Hematopoietic multipotent progenitor cell (in vitro differentiated cells): Measurements from ENCODE around the gene ZNF10. TPM values are rescaled to one million over a fixed set of nuclear protein-coding genes. Genes with fewer than 3 reads are reported as not detected.

Experiments
- DNase-seq, 3 donors: peaks; one replicate each; pipeline ENCODE4 v3.0.0-alpha.2; 2011 to 2015; ENCODE audit warnings: low read depth in 2 of 3, low spot score in 2 of 3
- total RNA-seq: library from RNA; depleted of rRNA; stranded (reverse); fragments of >200 nt; gene quantifications from one replicate; pipeline ENCODE4 v1.2.3, GENCODE V29; 2012

The ZNF10 gene
- 21.5 TPM for total RNA-seq

GRCh38 chr12:133130038-133130807, at the start of gene ZNF10, which contains the start of gene ZNF891:
ZNF10 (plus strand) TSS chr12:133130627; CDS start chr12:133144493, 13,866 bp downstream.
ZNF891 (minus strand) TSS chr12:133130274; CDS start chr12:133121918, 8,356 bp downstream.
- peak; percentile 94 to 96 (median 96) for DNase-seq

GRCh38 chr12:133081159-133081780, 49.2 kb upstream of the ZNF10 start:
- peak in 1 of 3 donors; percentile 92 for DNase-seq

- no peak for DNase-seq
These were observed 47.1 kb upstream of the ZNF10 start for GRCh38 chr12:133083345-133083744.

GRCh38 chr12:133105620-133106019, 24.8 kb upstream of the ZNF10 start:
- no peak for DNase-seq

- DNase-seq, result no peak
These were observed 24.2 kb upstream of the ZNF10 start for GRCh38 chr12:133106253-133106652.

- no peak for DNase-seq
These were observed 23.3 kb upstream of the ZNF10 start for GRCh38 chr12:133107121-133107520.

- DNase-seq, result no peak
These were observed 22.3 kb upstream of the ZNF10 start for GRCh38 chr12:133108150-133108549.

GRCh38 chr12:133120385-133121191, 9.8 kb upstream of the ZNF10 start:
- DNase-seq, result no peak

- no peak for DNase-seq
These were observed 5.8 kb upstream of the ZNF10 start for GRCh38 chr12:133124674-133125073.

GRCh38 chr12:133129368-133130037, 924 bp upstream of the ZNF10 start:
- peak in 1 of 3 donors; percentile 41 for DNase-seq

- no peak for DNase-seq
These were observed 341 bp downstream of the ZNF10 start for GRCh38 chr12:133130808-133131128.

- no peak for DNase-seq
These were observed 5.3 kb downstream of the ZNF10 start for GRCh38 chr12:133135747-133136146.

GRCh38 chr12:133145981-133146380, 15.6 kb downstream of the ZNF10 start:
- no peak for DNase-seq

- no peak for DNase-seq
These were observed 25.8 kb downstream of the ZNF10 start for GRCh38 chr12:133156125-133156690.

- DNase-seq, result no peak
These were observed 35.3 kb downstream of the ZNF10 start for GRCh38 chr12:133165776-133166175.

GRCh38 chr12:133172491-133172890, 42.1 kb downstream of the ZNF10 start:
- no peak for DNase-seq

GRCh38 chr12:133174901-133175300, 44.5 kb downstream of the ZNF10 start:
- no peak for DNase-seq

- DNase-seq, result no peak
These were observed 50.2 kb downstream of the ZNF10 start for GRCh38 chr12:133180669-133181068.

GRCh38 chr12:133181238-133181959, 51.0 kb downstream of the ZNF10 start, which contains the start of gene ZNF268:
ZNF268 (plus strand) TSS chr12:133181495; CDS start chr12:133181998, 503 bp downstream.
- peak; percentile 79 to 96 (median 94) for DNase-seq

GRCh38 chr12:133190176-133190575, 59.7 kb downstream of the ZNF10 start:
- DNase-seq, result no peak
